Adrenal gland (tissue), 12 donors: ENCODE results near the gene TMOD1. TPM values are rescaled to one million over a fixed set of nuclear protein-coding genes. Genes with fewer than 3 reads are reported as not detected.

Experiments used
- DNase-seq, 7 donors: peaks; one replicate each; pipeline ENCODE4 v3.0.0-alpha.2; 2019 to 2020
- H3K27ac ChIP-seq, 5 donors: fragments of 200-600 bp; sonication (generic) in 4 of 5; 1 replicate in 3 of 5; 2 replicates in 2 of 5; pipeline versions ENCODE4 v1.5.1 to v1.8.0; 2016 to 2020; ENCODE audit warnings: mild to moderate bottlenecking in 1 of 5
- H3K27me3 ChIP-seq: fragments of 200-600 bp; 2 replicates; pipeline ENCODE4 v1.8.0; 2021
- H3K36me3 ChIP-seq, 2 donors: fragments of 200-600 bp; replicated peaks in 1 of 2; 1 replicate in 1 of 2; 2 replicates in 1 of 2; pipeline versions ENCODE4 v1.5.1 to v1.8.0; 2018 to 2022
- H3K4me1 ChIP-seq, 2 donors: fragments of 200-600 bp; replicated peaks in 1 of 2; 1 replicate in 1 of 2; 2 replicates in 1 of 2; pipeline versions ENCODE4 v1.5.1 to v1.8.0; 2018 to 2021
- H3K4me3 ChIP-seq, 4 donors: fragments of 200-600 bp; sonication (generic) in 3 of 4; one replicate each; pipeline ENCODE4 v1.5.1; 2016 to 2018
- H3K9me3 ChIP-seq, 3 donors: fragments of 200-600 bp; sonication (generic) in 1 of 3; replicated peaks in 1 of 3; 1 replicate in 2 of 3; 2 replicates in 1 of 3; pipeline versions ENCODE4 v1.5.1 to v1.8.0; 2016 to 2021
- POLR2A ChIP-seq, 2 donors: fragments of 450-650 bp; IDR thresholded peaks; one replicate each; pipeline ENCODE4 v1.6.1; 2017; ENCODE audit warnings: antibody characterized with exemption in 2 of 2, mild to moderate bottlenecking in 2 of 2, moderate library complexity in 1 of 2
- WGBS, 4 donors: extraction: QIAGEN DNeasy Blood & Tissue Kit in 2 of 4; methylation state at CpG; one replicate each; pipeline versions ENCODE4 v1.1.5 to v1.1.7; 2013 to 2017; 5-methylcytosine and 5-hydroxymethylcytosine counted together
- intact Hi-C, 2 donors: fragments of 100-400 bp; cut with DNase I; formaldehyde crosslinking; loops; one replicate each; pipeline versions ENCODE4 v1.14.1 to v1.15.0; 2022 to 2023
- polyA plus RNA-seq, 3 donors: library from polyadenylated mRNA; stranded (reverse); fragments of 200-250 nt in 2 of 3; fragments of 350-450 nt in 1 of 3; fragmentation: Illumina TruSeq in 1 of 3; extraction: RNeasy Lipid Tissue Mini Kit (QIAGEN cat#74804) in 1 of 3; gene quantifications; one replicate each; pipeline ENCODE4 v1.2.3, GENCODE V29; 2013 to 2014
- total RNA-seq, 9 donors: library from RNA; depleted of rRNA in 4 of 9; stranded (reverse); fragments of >200 nt in 4 of 9; fragments of 120-200 nt in 1 of 9; fragmentation: NEBNext Ultra II Directional in 1 of 9; extraction: Animal tissue kit (Norgen Biotek cat#: 25700) in 1 of 9; gene quantifications; one replicate each; pipeline versions ENCODE4 v1.1.0 to v1.2.4, GENCODE V29; 2013 to 2023
- TF ChIP-seq, protein P1 (sequence below), 6 experiments: fragments of 450-650 bp in 4 of 6; fragments of 200-600 bp in 2 of 6; sonication (generic) in 1 of 6; IDR thresholded peaks; 1 replicate in 5 of 6; 2 replicates in 1 of 6; pipeline versions ENCODE4 v1.5.1 to v1.8.0; 2016 to 2021; ENCODE audit warnings: antibody characterized with exemption in 6 of 6, mild to moderate bottlenecking in 2 of 6, moderate library complexity in 1 of 6
- donor health status: healthy with polysubstance abuse.
- donor health status: Bipolar disorder and iron deficiency.
- donor health status: DM: yes; HTN: yes; CAD: no.
- donor health status: DM: no; HTN: no; CAD: no.
- donor health status: DM: no; HTN: no; CAD: no.
- donor health status: DM: yes; HTN: yes; CAD: no.

The TMOD1 gene
- total and polyA plus RNA-seq, 12 donors = 23.9 to 91.2 (median 59.8) TPM

DNA sequence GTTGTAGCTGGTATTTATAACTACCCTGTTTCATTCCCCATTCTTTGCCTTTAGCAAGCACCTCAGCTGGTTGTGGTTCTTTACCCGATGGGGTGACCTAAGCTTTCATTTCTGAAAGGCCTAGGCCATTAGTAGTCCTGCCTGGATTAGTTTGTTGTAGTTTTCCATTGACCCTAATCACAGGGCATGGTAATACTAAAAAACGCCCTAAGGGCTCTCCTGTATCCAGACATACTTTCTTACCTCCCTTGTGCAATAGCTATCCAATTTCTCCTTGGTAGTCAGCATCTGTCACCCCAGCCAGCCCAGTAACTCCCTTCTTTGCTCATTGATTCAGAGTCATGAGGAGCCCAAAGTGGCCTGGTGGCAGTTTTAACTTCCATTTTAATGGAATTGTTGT lies 24.0 kb downstream of the TMOD1 start:
- H3K4me1 ChIP-seq = peaks cover 0 to 21% of the 10 kb centered on the region in 2 donors
- H3K4me3 ChIP-seq = no peak overlapping the region
- H3K27me3 ChIP-seq = no peaks in the 10 kb centered on the region
- intact Hi-C loops = no loop called here
- 84 to 87% (median 86%) methylated on average over 2 of the region's 2 CpGs for WGBS, 4 donors
- peak in 1 of 7 donors; percentile 45 for DNase-seq
- no peaks in the 10 kb centered on the region for H3K9me3 ChIP-seq
- peaks cover 0 to 32% of the 10 kb centered on the region in 2 donors for H3K36me3 ChIP-seq
- no peak overlapping the region for H3K27ac ChIP-seq
- TF ChIP-seq, protein P1, sequence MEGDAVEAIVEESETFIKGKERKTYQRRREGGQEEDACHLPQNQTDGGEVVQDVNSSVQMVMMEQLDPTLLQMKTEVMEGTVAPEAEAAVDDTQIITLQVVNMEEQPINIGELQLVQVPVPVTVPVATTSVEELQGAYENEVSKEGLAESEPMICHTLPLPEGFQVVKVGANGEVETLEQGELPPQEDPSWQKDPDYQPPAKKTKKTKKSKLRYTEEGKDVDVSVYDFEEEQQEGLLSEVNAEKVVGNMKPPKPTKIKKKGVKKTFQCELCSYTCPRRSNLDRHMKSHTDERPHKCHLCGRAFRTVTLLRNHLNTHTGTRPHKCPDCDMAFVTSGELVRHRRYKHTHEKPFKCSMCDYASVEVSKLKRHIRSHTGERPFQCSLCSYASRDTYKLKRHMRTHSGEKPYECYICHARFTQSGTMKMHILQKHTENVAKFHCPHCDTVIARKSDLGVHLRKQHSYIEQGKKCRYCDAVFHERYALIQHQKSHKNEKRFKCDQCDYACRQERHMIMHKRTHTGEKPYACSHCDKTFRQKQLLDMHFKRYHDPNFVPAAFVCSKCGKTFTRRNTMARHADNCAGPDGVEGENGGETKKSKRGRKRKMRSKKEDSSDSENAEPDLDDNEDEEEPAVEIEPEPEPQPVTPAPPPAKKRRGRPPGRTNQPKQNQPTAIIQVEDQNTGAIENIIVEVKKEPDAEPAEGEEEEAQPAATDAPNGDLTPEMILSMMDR (IDR thresholded peaks at IDR 0.05) = no peak
- no peak for TF ChIP-seq POLR2A (IDR thresholded peaks at IDR 0.05)

DNA sequence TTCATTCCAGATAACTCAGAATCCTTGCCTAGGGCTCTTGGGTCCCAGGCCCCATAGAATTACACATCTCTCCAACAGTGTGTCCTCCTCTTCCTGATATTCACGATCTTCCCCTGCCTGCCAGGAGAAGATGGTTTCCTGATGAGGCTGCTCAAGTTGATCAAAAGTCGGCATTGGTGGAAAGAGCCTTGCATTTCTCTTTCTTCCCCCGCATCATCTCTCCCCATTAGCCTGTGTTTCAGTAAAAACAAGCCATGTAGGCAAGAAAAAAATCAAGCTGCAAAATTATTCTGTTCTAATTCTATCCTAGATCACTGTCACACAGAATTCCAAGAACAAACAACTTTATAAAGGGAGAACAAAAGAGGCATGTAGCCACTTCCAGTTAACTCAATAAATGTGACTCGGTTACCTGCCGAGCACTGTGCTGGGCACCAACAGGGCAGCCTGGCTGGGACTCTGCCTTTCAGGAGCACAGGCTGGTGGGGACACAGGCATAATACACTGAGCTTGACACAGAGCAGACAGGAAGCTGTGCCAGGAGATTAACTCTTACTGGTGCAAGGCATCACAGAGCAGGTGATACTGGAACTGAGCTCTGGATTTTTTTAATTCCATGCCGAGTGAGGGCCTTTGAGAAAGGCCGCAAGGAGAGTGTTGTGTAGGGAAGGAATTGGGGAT lies 25.6 kb downstream of the TMOD1 start:
- peaks cover 0 to 5% of the 10 kb centered on the region in 2 donors for H3K4me1 ChIP-seq
- H3K27me3 ChIP-seq = no peaks in the 10 kb centered on the region
- peaks cover 0 to 32% of the 10 kb centered on the region in 2 donors for H3K36me3 ChIP-seq
- H3K9me3 ChIP-seq = no peaks in the 10 kb centered on the region
- intact Hi-C loops = no loop called here
- H3K27ac ChIP-seq = peak overlapping the region in 1 of 5 donors; percentile 14
- no peak overlapping the region for H3K4me3 ChIP-seq
- 89 to 96% (median 91%) methylated on average over 7 of the region's 7 CpGs for WGBS, 4 donors
- TF ChIP-seq, protein P1 (IDR thresholded peaks at IDR 0.05) = no peak
- no peak for TF ChIP-seq POLR2A (IDR thresholded peaks at IDR 0.05)
- DNase-seq = peak in 1 of 7 donors; percentile 50

DNA sequence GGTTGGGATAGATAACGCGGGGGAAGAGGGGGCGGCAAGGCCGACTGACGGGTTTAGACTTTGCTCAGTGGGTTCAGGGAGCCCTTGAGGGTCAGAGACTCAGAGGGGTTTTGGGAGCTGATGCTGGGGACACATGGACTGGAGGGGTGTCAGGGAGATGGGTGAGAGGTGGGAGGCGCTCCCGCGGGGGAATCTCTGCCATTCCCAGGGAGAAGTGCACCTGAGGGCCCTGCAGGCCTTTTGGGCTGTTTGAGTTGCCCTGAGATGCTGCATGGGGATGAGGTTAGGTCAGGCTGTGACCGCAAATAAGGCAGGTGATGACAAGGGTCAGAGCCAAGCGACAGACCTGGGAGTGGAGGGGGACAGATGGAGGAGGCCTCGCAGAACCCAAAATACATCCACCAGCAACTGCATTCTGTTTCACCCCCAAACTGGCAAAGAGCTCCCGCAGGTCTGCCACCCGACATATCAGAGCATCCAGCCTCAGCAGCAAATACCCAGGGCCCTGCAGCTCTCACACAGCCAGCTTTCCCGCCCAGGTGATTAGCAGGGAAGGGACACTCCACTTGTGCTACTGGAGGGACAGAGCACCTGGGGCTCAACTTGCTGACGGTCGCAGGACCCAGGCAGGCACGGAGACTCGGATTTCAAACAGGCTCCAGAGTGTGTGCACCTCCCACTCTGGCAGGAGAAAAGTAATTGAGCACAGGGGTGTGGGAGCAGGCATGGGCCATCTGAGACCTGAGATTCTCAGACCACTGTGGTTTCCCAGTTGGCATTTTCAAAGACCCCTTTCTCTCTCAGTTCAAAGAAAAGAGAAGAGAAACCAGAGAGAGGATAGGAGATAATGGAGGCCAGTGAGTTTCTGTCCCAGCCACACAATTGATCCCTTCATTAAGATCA lies 26.4 kb downstream of the TMOD1 start:
- H3K27ac ChIP-seq = peak overlapping the region in 2 of 5 donors; percentile 32 to 61
- H3K4me3 ChIP-seq = no peak overlapping the region
- intact Hi-C loops = no loop called here
- no peaks in the 10 kb centered on the region for H3K27me3 ChIP-seq
- peaks cover 0 to 3% of the 10 kb centered on the region in 2 donors for H3K4me1 ChIP-seq
- 92 to 94% (median 93%) methylated on average over 13 to 18 of the region's 18 CpGs for WGBS, 4 donors
- no peaks in the 10 kb centered on the region for H3K9me3 ChIP-seq
- peaks cover 0 to 32% of the 10 kb centered on the region in 2 donors for H3K36me3 ChIP-seq
- DNase-seq = peak in 1 of 7 donors; percentile 50
- TF ChIP-seq, protein P1 (IDR thresholded peaks at IDR 0.05) = no peak
- TF ChIP-seq POLR2A (IDR thresholded peaks at IDR 0.05) = no peak

DNA sequence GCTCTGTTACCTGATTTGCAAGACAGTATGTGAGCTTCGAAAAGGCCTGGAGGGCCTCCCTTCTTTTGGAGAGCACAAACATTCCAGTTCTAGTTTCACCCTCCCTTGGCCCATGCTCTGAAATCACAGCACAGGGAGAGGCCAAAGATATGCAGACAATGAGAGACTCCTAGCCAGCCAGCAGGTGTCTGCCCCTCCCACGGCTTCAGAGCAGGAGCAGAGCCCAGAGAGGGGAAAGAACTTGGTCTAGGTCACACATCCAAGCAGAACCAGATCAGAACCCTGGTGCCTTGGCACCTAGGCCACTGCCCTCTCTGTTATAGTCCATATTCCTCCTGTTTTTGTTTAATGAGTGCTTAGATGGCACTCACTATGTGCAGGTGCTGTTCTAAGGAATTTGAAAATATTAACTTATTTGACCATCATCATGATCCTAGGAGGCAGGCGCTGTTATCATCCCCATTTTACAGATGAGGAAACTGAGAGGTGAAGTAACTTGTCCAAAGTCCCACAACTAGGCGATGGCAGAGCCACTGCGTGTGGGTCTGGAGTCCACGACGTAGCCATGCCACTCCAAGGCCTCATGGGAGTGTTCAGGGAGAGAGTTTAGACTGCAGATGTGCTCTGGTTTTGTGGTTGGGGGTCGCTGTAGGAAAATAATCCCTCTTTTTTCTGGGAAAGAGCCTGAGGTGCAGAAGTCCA lies 27.2 kb downstream of the TMOD1 start:
- peak overlapping the region in 2 of 5 donors; percentile 61 to 81 for H3K27ac ChIP-seq
- WGBS, 4 donors = 85 to 93% (median 89%) methylated on average over 7 to 8 of the region's 8 CpGs
- H3K4me3 ChIP-seq = no peak overlapping the region
- H3K27me3 ChIP-seq = no peaks in the 10 kb centered on the region
- peaks cover 0 to 3% of the 10 kb centered on the region in 2 donors for H3K4me1 ChIP-seq
- TF ChIP-seq, protein P1 (IDR thresholded peaks at IDR 0.05) = no peak
- no peak for TF ChIP-seq POLR2A (IDR thresholded peaks at IDR 0.05)
- peaks cover 0 to 32% of the 10 kb centered on the region in 2 donors for H3K36me3 ChIP-seq
- DNase-seq = peak in 1 of 7 donors; percentile 52
- no peaks in the 10 kb centered on the region for H3K9me3 ChIP-seq
- intact Hi-C loops = no loop called here
